Stimulated activated CD4-positive, alpha-beta T cell treated with anti-CD3 and anti-CD28 coated beads, Interleukin-12 subunit alpha, Interleukin-12 subunit beta, amount 100 ng/mL, for 48 hours (primary cell): Measurements from ENCODE around the gene NOP53.
"Not testable (repeated sequence)": the region's sequence is repeated elsewhere in the genome, so short reads cannot be mapped to it uniquely, and the experiment has no call there.

Source experiments
- DNase-seq, 3 donors: peaks; one replicate each; pipeline ENCODE4 v3.0.0-alpha.2; 2020; ENCODE audit warnings: low read depth in 2 of 3, low spot score in 1 of 3

Gene NOP53

DNA sequence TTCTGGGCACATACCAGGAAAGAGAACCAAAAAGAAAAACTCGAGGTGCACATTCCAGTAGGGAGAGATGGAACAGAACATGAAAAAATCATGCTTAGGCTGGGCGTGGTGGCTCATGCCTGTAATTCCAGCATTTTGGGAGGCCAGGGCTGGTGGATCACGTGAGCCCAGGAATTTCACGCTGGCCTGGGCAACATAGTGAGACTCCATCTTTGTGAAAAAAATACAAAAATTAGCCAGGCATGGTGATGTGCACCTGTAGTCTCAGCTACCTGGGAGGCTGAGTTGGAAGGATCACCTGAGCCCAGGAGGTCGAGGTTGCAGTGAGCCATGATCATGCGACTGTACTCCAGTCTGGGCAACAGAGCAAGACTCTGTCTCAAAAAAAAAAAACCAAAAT lies 25.9 kb downstream of the NOP53 start:
- not testable (repeated sequence) for DNase-seq

DNA sequence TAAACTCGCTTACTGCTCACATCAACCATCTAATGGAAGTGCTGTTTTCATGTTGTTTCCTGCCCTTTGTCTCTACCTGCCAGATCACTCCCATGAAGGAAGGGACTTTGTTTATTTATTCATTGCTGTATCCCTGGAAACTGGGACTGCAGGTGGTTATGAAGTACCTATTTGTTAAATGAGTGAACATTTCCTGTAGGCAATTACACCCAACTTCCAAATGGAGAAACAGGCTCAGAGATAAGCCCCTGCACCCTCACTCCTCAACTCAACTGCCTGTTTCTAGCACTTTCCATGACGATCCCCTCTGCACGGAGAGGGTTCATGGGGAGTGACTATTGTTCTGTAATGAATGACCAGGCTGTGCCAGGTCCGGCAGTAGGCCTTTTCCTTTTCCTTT lies 31.2 kb downstream of the NOP53 start:
- no peak for DNase-seq

DNA sequence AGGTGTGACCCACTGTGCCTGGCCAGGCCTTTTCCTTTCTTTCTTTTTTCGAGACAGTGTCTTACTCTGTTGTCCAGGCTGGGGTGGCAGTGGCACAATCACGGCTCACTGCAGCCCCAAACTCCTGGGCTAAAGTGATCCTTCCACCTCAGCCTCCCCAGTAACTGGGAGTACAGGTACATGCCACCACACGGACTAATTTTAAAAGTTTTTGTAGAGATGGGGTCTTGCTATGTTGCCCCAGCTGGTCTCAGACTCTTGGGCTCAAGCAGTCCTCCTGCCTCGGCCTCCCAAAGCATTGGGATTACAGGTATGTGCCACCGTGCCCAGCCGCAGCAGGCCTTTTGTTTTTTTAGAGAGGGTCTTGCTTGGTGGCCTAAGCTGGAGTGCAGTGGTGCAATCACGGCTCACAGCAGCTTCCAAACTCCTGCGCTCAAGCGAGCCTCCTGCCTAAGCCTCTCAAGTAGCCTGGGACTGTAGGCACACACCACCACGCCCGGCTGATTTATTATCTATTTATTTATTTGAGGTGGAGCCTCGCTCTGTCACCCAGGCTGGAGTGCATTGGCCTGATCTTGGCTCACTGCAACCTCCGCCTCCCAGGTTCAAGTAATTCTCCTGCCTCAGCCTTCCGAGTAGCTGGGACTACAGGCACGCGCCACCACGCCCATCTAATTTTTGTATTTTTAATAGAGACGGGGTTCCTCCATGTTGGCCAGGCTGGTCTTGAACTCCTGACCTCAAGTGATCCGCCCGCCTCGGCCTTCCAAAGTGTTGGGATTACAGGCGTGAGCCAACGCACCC lies 32.1 kb downstream of the NOP53 start:
- DNase-seq = not testable (repeated sequence)

DNA sequence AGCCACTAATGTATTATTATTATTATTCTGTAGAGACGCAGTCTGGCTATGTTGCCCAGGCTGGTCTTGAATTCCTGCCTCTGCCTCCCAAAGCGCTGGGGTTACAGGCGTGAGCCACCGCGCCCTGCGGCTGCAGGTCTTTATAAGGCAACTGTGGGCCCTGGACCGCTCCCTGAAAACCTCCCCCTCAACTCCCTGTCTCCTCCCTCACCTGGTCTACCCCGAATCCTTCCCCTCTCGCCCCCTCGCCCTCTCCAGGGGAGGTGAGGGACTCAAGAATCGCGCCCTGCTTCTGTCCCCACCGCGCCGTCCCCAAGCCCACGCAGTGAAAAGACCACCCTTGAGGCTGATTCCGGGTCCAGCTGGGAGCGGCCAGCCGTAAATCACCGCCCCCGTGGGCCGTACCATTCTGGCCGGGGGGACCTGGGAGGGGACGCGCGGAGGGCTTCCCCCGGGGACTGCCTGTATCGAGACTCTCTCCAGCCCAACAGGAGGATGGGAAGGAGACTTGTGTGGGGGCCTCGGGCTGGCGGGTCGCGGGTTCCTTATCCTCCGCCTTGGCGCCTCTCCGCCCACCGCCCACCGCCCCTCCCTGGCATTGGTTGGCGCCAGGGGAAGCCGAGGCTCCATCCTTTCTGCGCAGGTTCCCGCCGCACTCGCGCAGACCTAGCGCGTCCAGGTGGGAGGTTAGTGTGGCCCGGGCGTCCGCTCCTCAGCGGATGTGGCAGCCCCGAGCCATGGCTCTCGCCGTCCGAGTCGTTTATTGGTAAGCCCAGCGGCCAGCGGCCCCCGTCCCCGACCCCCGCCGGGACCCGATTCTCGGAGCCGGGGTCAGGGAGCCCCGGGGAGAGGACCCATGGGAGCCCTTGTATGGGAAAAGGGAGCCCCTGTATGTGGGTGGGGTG lies 33.0 kb downstream of the NOP53 start, which contains the start of gene SELENOW:
Gene SELENOW, plus strand, starts transcription at position 655 of the 905 bp plus-strand sequence. Its CDS starts 83 bp downstream, at position 738.
- peak; percentile 61 to 73 (median 69) for DNase-seq

DNA sequence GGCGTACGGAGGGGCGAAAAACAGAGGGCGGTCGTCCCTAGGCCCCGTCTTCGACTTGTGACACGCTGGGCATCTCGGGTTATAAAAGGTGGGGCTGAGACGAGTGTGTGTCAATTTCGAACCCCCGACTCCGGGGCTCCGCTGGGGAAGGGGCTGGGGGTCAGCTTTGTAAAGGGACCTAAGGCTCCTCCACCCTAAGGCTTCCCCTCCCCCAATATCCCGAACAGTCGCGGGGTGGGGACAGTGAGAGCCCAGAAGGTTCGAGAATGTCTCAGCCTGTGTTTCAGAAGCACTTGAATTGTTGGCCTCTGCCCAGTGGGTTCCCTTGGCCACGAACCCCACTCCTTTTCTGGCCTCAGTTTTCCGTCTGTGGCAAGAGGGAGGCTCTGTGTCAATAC lies 33.6 kb downstream of the NOP53 start:
- DNase-seq = peak in 1 of 3 donors; percentile 13

DNA sequence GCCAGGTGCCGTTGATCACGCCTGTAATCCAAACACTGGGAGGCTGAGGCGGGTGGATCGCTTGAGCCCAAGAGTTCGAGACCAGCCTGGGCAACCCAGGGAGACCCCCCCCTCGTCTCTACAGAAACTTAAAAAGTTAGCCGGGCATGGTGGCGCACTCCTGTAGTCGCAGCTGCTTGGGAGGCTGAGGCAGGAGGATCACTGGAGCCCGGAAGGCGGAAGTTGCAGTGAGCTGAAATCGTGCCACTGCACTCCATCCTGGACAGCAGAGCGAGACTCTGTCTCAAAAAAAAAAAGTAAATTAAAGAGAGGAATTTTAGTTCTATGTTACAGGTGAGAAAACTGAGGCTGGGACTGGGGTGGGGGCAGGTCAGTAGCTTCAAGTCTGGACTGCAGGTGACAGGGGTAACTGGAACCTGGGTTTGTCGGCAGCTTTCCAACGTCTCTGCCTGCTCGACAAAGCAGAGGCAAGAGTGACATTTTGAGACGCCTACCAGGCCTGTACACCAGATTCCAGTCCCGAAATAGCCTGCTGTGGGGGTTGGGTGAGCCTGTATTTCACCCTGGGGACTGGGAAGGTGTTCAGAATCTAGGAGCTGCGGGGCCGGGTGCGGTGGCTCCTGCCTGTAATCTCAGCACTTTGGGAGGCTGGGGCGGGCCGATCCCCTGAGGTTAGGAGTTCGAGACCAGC lies 34.3 kb downstream of the NOP53 start:
- no peak for DNase-seq

DNA sequence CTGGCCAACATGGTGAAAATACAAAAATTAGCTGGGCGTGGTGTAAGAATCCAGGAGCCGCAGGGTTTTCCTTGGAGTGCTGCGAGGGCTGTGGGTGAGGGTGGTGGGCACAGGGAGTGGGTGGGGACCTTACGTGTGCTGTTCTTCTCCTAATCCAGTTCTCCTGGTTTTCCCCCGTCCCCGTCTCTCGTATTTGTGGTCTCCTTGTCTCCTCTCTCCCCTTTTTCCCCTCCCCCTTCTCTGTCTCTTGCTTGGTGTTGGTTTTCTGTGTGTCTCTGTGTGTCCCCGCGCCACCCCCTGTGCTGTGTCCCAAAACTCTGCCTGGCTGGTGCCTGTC lies 34.8 kb downstream of the NOP53 start:
- DNase-seq = no peak

DNA sequence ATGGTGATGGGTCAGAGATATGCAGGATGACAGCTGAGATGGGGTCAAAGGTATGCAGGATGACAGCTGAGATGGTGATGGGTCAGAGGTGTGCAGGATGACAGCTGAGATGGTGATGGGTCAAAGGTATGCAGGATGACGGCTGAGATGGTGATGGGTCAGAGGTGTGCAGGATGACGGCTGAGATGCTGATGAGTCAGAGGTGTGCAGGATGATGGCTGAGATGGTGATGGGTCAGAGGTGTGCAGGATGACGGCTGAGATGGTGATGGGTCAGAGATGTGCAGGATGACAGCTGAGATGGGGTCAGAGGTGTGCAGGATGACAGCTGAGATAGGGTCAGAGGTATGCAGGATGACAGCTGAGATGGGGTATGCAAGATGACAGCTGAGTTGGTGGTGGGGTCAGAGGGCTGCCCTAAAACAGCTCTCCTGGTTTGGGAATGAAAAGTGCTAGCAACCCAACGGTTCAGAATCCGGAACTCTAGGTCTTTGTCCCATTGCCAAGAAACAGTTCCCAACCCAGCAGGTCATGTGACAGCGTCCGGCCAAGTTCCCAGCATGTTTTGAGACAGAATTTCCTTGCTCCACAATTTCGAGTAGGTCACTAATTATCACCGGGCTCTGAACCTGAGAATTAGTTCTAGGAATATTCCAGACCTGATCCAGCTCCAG lies 36.4 kb downstream of the NOP53 start:
- DNase-seq = no peak

DNA sequence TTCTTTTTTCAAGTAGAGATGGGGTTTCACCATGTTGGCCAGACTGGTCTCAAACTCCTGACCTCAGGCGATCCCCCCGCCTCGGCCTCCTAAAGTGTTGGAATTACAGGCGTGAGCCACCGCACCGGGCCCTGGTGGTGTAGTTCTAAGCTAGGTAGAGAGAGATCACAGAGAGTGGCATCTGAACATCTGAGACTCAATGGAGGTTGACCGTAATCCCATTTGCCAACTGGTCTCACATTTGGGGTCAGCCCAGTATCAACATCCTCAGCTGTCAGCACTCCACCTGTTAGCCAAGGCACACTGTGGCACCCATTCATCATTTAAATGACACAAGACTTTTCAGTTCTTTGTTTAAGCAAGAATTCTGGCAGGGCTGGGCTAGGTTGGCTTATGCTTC lies 41.2 kb downstream of the NOP53 start:
- no peak for DNase-seq

DNA sequence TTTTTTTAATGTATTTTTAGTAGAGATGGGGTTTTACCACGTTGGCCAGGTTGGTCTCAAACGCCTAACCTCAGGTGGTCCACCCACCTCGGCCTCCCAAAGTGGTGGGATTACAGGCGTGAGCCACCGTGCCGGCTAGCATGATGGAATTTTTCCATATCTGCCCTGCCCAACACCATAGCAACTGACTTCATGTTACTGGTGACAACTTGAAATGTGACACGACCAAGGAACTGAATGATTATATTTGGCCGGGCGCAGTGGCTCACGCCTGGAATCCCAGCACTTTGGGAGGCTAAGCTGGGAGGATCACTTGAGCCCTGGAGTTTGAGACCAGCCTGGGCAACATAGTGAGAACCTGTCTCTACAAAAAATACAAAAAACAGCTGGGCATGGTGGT lies 42.0 kb downstream of the NOP53 start:
- not testable (repeated sequence) for DNase-seq

DNA sequence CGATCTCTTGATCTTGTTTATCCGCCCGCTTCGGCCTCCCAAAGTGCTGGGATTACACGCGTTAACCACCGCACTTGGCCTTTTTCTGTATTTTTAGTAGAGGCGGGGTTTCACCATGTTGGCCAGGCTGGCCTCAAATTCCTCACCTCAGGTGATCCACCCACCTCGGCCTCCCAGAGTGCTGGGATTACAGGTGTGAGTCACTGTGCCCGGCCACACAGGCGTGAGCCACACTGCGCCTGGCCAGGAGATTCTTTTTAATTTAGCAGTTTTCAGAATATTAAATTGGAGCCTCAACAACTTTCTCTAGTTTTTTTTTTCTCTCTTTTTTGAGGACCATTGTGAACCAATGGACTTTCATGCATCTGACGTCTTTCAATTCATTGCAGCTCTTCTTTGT lies 44.5 kb downstream of the NOP53 start:
- DNase-seq = not testable (repeated sequence)

DNA sequence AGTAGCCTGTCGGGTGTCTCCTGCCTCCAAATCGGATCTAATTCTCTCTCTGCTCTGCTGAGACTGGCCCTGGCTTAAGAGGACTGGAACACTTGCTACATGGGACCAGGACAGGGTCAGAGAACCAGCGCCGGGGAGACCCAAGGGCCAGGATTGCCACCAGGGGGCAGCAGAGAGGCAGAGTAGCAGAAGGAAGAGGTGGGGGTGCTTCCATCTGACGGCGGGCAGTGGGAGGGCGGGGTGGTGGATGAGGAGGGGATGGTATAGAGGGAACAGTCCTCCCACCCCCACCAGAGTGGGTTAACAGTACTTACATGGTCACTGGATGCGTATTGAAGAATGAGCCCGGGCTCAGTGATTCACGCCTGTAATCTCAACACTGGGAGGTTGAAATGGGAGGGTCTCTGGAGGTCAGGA lies 45.1 kb downstream of the NOP53 start:
- peak; percentile 76 to 92 (median 86) for DNase-seq

DNA sequence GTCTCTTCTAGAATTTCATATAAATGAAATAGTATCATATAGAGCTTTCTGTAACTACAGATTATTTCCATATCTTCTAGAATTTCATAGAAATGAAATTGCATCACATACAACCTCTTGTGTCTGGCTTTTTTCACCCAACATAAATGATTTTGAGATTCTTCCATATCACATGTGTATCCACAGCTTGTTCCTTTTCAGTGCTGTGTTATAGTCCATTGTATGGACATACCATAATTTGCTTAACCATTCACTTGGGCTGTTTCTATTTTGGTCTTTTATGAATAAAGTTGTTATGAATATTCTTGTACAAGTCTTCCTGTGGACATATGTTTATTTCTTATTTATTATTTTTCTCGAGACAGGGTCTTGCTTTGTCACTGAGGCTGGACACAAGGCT lies 47.3 kb downstream of the NOP53 start:
- no peak for DNase-seq

DNA sequence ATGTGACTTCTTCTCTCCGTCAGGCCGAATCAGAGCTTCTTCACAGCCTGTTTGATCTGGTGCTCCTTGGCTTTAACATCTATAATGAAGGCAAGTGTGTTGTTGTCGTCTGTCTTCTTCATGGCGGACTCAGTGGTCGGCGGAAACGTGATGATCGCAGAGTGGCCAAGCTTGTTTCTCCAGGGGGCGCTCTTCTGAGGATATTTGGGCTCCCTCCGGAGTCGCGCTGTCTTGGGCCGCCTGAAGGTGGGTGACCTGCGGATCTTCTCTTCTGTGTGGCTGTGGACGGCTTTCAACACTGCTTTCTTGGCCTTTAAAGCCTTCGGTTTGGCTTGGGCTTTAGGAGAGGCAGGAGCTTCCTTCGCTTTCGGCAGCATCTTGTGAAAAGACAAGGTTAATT lies 49.2 kb downstream of the NOP53 start:
- no peak for DNase-seq

DNA sequence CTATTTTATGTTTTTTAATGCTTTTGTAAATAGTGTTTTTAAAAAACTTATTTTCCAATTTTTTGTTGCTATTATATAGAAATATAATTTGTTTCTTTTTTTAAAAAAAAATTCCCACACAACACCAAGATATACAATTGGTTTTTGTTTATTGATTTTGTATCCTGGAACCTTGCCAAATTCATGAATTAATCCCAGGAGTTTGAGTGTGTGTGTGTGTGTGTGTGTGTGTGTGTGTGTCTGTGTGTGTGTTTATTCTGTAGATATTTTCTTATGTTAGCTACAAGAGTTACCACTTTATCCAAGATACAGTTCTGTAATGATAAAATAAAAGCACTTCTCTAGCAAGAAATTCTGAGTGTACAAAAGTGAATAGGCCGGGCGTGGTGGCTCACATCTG lies 51.4 kb downstream of the NOP53 start:
- DNase-seq = no peak

DNA sequence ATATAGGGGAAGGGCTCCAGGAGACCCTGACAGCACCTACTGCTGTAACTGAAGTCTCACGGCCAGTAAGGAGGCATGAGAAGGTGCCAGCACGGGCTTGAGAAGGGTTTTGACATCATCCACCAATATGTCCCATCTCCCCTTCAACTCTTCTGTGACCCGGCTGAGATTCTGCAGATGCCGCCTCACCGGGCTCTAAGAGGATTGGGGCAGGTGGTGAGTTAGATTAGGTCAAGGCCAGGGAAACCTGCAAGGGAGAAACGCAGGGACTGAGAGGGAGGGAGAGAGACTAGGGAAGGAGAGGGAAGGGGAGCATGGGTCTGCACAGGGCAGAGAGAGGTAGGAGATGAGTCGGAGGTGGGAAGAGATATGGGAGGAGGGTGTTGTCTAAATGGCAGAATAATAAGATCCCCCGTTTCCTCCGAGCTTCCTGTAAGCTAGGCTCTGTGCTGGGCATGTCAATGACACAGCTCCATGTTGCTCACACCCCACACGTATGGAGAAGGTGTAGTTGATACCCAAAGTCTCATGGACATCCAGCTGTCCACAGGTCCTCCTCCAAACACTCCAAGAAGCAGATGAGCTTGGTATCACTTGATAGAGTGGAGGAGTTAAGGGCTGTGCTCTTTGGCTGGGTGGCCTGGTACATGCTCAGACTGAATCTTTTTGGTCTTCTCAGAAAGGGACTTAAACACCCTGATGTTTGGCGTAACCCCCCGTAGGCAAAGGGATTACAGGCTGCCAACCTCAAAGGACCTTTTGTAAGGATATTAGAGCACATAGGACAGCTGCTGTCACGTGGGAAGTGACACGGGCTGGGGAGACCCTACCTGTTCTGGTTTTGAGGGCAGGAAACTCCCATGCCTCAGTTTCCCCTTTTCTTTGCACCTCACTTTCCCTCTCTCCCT lies 52.9 kb downstream of the NOP53 start:
- DNase-seq = no peak

DNA sequence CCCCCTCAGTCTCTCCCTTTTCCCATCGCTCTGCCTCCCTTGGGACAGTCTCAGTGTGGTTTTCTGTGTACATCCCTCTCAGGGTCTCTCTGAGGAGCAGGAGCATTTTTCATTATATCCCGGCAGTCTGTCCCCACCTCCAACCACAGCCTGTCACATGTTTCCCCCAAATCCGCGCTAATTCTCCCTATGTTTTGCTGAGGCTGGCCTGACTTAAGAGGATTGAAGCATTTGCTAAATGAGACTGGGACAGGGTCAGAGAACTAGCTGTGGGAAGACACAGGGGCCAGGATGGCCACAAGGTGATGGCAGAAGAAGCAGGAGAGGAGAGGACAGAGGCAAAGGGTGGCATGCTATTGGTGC lies 53.5 kb downstream of the NOP53 start:
- DNase-seq = no peak

DNA sequence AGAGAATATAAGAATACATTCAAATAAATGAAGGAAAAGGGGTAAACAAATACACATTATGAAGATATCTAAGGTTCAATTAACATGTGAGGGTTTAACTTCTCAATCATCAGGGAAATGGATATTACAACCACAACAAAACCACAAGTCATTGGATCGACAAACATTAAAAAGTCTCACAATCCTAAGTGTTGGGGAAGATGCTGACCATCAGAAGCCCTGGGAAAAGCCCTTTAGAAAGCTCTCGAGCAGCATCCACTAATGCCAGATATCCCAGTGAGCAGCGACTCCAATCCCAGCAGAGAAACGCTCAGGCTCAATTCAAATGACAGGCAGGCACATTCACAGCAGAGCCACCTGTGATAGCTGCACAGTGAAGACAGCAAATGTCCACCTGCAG lies 55.9 kb downstream of the NOP53 start:
- no peak for DNase-seq

DNA sequence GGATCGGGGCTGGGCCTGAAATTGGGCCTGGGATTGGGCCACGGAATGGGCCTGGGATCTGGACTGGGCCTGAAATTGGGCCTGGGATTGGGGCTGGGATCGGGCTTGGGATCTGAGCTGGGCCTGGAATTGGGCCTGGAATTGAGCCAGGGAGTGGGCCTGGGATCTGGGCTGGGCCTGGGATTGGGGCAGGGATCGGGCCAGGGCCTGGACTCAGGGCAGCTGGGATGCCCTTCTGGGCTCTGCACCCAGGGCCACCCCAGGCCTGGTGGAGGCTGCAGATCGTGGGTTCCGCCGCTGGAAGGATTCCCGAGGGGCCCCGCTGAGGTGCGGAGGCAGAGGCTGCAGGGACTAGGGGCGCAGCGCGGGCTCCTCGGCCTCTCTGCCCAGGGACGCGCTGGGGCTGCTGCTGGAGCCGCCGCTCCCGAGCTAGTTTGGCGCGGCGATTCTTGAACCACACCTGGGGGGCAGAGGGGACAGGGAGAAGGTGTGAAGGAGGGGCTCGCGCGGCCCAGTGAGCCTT lies 57.2 kb downstream of the NOP53 start:
- no peak for DNase-seq

DNA sequence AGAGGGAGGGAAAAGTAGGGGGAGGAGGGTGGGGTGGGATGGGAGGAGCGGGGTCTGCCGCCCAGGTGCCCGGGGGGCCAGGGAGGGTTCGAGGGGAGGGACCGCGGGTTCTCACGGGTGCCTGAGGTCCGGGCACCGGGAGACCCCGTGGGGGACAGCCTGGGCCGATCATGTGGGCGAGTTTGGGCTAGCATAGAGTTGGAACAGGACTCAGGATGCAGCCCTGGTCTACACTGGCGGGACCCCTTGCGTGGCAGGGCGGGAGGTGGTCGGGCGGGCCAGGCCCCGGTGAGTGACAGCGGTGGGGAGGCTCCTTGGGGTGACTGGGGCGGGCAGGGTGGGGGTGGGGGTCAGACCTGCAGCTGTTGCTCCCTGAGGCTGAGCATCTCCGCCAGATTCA lies 57.8 kb downstream of the NOP53 start:
- DNase-seq = not testable (repeated sequence)
